ENCODE results near the gene EBNA1BP2. TPM values are rescaled to one million over a fixed set of nuclear protein-coding genes. Genes with fewer than 3 reads are reported as not detected.
A peak's percentile ranks its signal among the peaks of the same experiment; 100 is the strongest.

Gene EBNA1BP2
- total and polyA plus RNA-seq, 7 experiments from 2014 or later: 17.8 to 56.5 (median 24.3) TPM

DNA sequence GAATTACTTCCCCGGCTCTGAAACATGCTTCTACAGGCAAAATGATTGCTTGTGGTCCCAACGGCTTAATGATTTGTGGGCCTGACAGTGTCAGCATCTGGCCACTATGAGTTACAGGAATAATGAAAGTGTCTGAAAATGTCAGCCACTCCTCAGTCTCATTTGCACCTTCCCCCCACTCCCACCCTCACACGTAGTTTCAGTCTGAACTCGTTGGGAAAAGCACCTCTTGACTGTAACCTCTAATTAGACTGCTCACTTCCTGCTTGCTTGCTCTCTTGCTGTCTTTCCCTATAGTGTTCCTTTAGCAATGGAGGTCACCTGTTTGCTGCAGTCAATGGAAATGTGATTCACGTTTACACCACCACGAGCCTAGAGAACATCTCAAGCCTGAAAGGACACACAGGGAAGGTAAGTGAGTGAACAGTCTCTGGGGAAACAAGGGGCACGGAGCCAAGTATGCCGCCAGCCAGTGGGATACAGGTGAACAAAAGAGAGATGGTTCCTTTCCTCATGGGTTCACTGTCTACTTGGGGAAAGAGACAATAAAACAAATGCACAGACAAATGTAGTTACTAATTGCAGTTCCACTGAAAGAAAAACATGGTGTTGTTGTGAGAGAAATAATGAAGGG, 27.1 kb upstream of the EBNA1BP2 start:
- Mint-ChIP-seq H3K27ac (no peak overlapping the region), H3K36me3 (peaks cover 0 to 8% (median 6%) of the 10 kb centered on the region in 5 donors), H3K4me1 (no peaks in the 10 kb centered on the region), H3K9me3 (peaks cover 2 to 20% (median 11%) of the 10 kb centered on the region in 11 donors), H3K27me3 (peaks cover 3 to 17% (median 11%) of the 10 kb centered on the region in 5 donors), H3K4me3 (no peak overlapping the region)
- no peak overlapping the region for H3K27ac ChIP-seq (ENCODE audit: low read depth, low read length)
- no peaks in the 10 kb centered on the region for H3K27me3 ChIP-seq (ENCODE audit: control insufficient read depth in 2 of 2, insufficient read depth in 2 of 2, low read length in 2 of 2)
- peaks cover 0 to 7% (median 0%) of the 10 kb centered on the region in 3 experiments for H3K9me3 ChIP-seq (ENCODE audit: control insufficient read depth in 2 of 3, low read length in 3 of 3)
- no peak for DNase-seq
- H3K36me3 ChIP-seq (ENCODE audit: control insufficient read depth in 2 of 3, insufficient read depth in 3 of 3, low read length in 3 of 3): no peaks in the 10 kb centered on the region
- ATAC-seq: no peak
- POLR2A ChIA-PET: no interaction called here
- H3K4me1 ChIP-seq (ENCODE audit: control insufficient read depth in 2 of 2, insufficient read depth in 2 of 2, low read length in 2 of 2): no peaks in the 10 kb centered on the region
- CTCF ChIA-PET: no interaction called here
- intact Hi-C loops (cut with micrococcal nuclease): no loop called here
- no peak overlapping the region for H3K4me3 ChIP-seq (ENCODE audit: low read length)

DNA sequence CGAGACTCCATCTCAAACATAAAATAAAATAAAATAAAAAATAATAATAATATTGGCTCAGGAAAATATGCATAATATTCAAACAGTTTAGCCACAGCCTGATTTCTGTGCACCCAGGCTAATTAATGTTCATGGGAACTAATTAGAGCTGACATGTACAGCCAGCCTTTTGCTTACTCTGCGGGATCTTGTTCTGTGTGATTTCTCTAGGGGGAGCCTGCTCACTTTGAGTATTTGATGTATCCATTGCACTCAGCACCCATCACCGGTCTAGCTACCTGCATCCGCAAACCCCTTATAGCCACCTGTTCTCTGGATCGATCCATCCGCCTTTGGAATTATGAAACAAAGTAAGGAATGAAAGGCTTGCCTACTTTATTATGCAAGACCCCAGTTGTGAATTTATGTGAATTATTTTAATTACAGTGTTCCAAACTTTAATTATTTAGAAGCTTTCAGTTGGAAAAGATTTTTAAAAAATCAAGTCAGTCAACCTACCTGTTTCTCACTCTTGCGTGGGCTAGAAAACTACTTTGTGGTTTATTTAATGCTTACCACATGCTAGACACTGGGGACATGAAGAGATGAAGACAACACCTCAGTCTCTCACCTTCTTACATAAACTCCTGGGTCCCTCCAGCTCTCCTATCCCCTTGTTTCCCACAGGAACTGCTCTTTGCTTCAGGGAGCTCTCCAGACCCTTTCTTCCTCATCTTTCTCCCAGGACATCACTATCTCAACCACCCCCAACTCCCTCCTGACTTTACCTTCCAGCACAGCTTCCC, 25.4 kb upstream of the EBNA1BP2 start:
- Mint-ChIP-seq H3K27me3 (peaks cover 5 to 23% (median 13%) of the 10 kb centered on the region in 5 donors), H3K27ac (no peak overlapping the region), H3K36me3 (peaks cover 0 to 8% (median 3%) of the 10 kb centered on the region in 5 donors), H3K4me3 (no peak overlapping the region), H3K4me1 (no peaks in the 10 kb centered on the region), H3K9me3 (peaks cover 0 to 17% (median 8%) of the 10 kb centered on the region in 11 donors)
- H3K27me3 ChIP-seq (ENCODE audit: control insufficient read depth in 2 of 2, insufficient read depth in 2 of 2, low read length in 2 of 2): no peaks in the 10 kb centered on the region
- peaks cover 0 to 9% (median 0%) of the 10 kb centered on the region in 3 experiments for H3K9me3 ChIP-seq (ENCODE audit: control insufficient read depth in 2 of 3, low read length in 3 of 3)
- no peak for DNase-seq
- no peaks in the 10 kb centered on the region for H3K36me3 ChIP-seq (ENCODE audit: control insufficient read depth in 2 of 3, insufficient read depth in 3 of 3, low read length in 3 of 3)
- H3K27ac ChIP-seq (ENCODE audit: low read depth, low read length): no peak overlapping the region
- ATAC-seq: no peak
- intact Hi-C loops (cut with micrococcal nuclease): no loop called here
- no peaks in the 10 kb centered on the region for H3K4me1 ChIP-seq (ENCODE audit: control insufficient read depth in 2 of 2, insufficient read depth in 2 of 2, low read length in 2 of 2)
- ChIA-PET POLR2A (no interaction called here), CTCF (no interaction called here)
- H3K4me3 ChIP-seq (ENCODE audit: low read length): no peak overlapping the region

DNA sequence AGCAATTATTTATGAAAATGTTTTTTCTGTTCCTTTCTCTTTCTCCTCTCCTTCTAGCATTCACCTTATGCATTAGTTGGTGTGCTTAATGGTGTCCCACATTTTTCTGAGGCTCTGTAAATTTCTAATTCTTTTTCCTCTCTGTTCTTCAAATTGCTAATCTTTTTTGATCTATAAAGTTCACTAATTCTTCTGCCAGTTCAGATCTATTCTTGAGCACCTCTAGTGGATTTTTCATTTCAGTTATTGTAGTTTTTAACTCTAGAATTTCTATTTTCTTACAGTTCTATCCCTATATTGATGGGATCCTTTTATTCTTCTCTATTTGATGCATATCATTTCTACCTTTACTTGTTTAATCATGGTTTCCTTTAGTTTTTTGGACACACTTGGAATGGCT, 22.4 kb upstream of the EBNA1BP2 start:
- Mint-ChIP-seq H3K27ac (no peak overlapping the region), H3K27me3 (peaks cover 7 to 33% (median 20%) of the 10 kb centered on the region in 5 donors), H3K4me1 (no peaks in the 10 kb centered on the region), H3K4me3 (no peak overlapping the region), H3K9me3 (peaks cover 0 to 44% (median 15%) of the 10 kb centered on the region in 11 donors), H3K36me3 (peaks cover 0 to 17% (median 7%) of the 10 kb centered on the region in 5 donors)
- intact Hi-C loops (cut with micrococcal nuclease): no loop called here
- H3K36me3 ChIP-seq (ENCODE audit: control insufficient read depth in 2 of 3, insufficient read depth in 3 of 3, low read length in 3 of 3): no peaks in the 10 kb centered on the region
- ATAC-seq (no peak), DNase-seq (no peak)
- CTCF ChIA-PET: interaction anchor here (1.5 kb wide), 1 partner anchor 32 kb away, joined by 3 read pairs; no protein-coding TSS in a partner anchor
- peaks cover 0 to 9% (median 0%) of the 10 kb centered on the region in 3 experiments for H3K9me3 ChIP-seq (ENCODE audit: control insufficient read depth in 2 of 3, low read length in 3 of 3)
- no peak overlapping the region for H3K27ac ChIP-seq (ENCODE audit: low read depth, low read length)
- H3K4me1 ChIP-seq (ENCODE audit: control insufficient read depth in 2 of 2, insufficient read depth in 2 of 2, low read length in 2 of 2): no peaks in the 10 kb centered on the region
- H3K4me3 ChIP-seq (ENCODE audit: low read length): no peak overlapping the region
- H3K27me3 ChIP-seq (ENCODE audit: control insufficient read depth in 2 of 2, insufficient read depth in 2 of 2, low read length in 2 of 2): no peaks in the 10 kb centered on the region
- POLR2A ChIA-PET: no interaction called here

DNA sequence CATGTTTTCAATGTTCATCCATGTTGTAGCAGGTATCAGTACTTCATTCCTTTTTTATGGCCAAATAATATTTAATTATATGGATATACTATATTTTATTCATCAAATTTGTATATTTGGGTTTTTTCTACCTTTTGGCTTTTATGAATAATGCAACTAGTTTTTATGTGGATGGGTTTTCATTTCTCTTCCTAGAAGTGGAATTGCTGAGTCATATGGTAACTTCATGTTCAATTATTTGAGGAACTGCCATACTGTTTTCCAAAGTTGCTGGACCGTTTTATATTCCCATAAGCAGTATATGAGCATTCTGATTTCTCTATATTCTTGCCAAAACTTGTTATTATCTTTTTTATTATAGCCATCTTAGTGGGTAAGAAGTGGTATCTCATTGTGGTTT, 16.0 kb upstream of the EBNA1BP2 start:
- Mint-ChIP-seq H3K9me3 (peaks cover 0 to 41% (median 7%) of the 10 kb centered on the region in 11 donors), H3K27me3 (peaks cover 16 to 42% (median 19%) of the 10 kb centered on the region in 5 donors), H3K36me3 (peaks cover 0 to 12% (median 4%) of the 10 kb centered on the region in 5 donors), H3K27ac (no peak overlapping the region), H3K4me3 (no peak overlapping the region), H3K4me1 (no peaks in the 10 kb centered on the region)
- Histone ChIP-seq H3K9me3 (ENCODE audit: control insufficient read depth in 2 of 3, low read length in 3 of 3) (no peaks in the 10 kb centered on the region), H3K27me3 (ENCODE audit: control insufficient read depth in 2 of 2, insufficient read depth in 2 of 2, low read length in 2 of 2) (no peaks in the 10 kb centered on the region), H3K27ac (ENCODE audit: low read depth, low read length) (no peak overlapping the region), H3K36me3 (ENCODE audit: control insufficient read depth in 2 of 3, insufficient read depth in 3 of 3, low read length in 3 of 3) (no peaks in the 10 kb centered on the region), H3K4me3 (ENCODE audit: low read length) (no peak overlapping the region), H3K4me1 (ENCODE audit: control insufficient read depth in 2 of 2, insufficient read depth in 2 of 2, low read length in 2 of 2) (no peaks in the 10 kb centered on the region)
- ChIA-PET POLR2A (no interaction called here), CTCF (no interaction called here)
- intact Hi-C loops (cut with micrococcal nuclease): no loop called here
- DNase-seq (no peak), ATAC-seq (no peak)

DNA sequence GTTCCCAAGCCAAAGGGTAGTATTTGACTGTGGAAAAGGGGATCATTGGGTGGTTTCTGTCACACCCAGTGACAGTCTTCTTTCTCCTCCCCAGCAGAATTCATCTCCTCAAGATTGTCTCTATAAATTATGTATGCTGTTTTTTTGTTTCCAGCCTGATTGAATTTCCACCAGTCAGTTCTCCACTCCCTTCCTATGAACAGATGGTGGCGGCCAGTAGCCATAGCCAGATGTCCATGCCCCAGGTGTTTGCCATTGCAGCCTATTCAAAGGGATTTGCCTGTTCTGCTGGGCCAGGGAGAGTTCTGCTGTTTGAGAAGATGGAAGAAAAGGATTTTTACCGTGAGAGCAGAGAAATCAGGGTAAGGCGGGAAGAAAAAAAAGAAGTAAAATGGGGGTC, 12.9 kb upstream of the EBNA1BP2 start:
- no peak for DNase-seq
- ChIA-PET CTCF (no interaction called here), POLR2A (no interaction called here)
- Mint-ChIP-seq H3K4me1 (no peaks in the 10 kb centered on the region), H3K9me3 (peaks cover 0 to 15% (median 0%) of the 10 kb centered on the region in 11 donors), H3K27me3 (peaks cover 12 to 32% (median 17%) of the 10 kb centered on the region in 5 donors), H3K36me3 (peaks cover 0 to 6% (median 0%) of the 10 kb centered on the region in 5 donors), H3K27ac (peak overlapping the region in 1 of 9 donors; percentile 57), H3K4me3 (no peak overlapping the region)
- intact Hi-C loops (cut with micrococcal nuclease): no loop called here
- ATAC-seq: no peak
- Histone ChIP-seq H3K9me3 (ENCODE audit: control insufficient read depth in 2 of 3, low read length in 3 of 3) (no peaks in the 10 kb centered on the region), H3K27ac (ENCODE audit: low read depth, low read length) (no peak overlapping the region), H3K4me1 (ENCODE audit: control insufficient read depth in 2 of 2, insufficient read depth in 2 of 2, low read length in 2 of 2) (no peaks in the 10 kb centered on the region), H3K36me3 (ENCODE audit: control insufficient read depth in 2 of 3, insufficient read depth in 3 of 3, low read length in 3 of 3) (no peaks in the 10 kb centered on the region), H3K4me3 (ENCODE audit: low read length) (no peak overlapping the region), H3K27me3 (ENCODE audit: control insufficient read depth in 2 of 2, insufficient read depth in 2 of 2, low read length in 2 of 2) (no peaks in the 10 kb centered on the region)

DNA sequence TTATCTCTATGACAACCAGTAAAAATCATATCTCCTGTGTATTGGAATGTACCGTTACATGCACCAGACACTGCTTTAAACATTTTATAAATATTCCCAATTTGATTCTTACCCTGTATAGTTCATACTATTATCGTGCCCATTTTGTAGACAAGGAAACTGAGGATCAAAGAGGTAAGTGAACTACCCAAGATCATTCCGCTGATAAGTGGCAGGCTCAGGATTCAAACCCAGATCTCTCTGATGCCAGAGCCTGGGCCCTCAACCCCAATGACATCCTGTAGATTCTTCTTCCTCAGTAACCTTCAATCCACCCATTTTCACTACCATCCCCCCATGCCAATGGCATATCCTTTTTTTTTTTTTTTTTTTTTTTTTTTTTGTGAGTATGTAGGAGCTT, 12.3 kb upstream of the EBNA1BP2 start:
- Mint-ChIP-seq H3K9me3 (peaks cover 0 to 9% (median 0%) of the 10 kb centered on the region in 11 donors), H3K4me3 (no peak overlapping the region), H3K36me3 (peaks cover 0 to 3% (median 0%) of the 10 kb centered on the region in 5 donors), H3K4me1 (no peaks in the 10 kb centered on the region), H3K27me3 (peaks cover 8 to 26% (median 15%) of the 10 kb centered on the region in 5 donors), H3K27ac (no peak overlapping the region)
- Histone ChIP-seq H3K4me1 (ENCODE audit: control insufficient read depth in 2 of 2, insufficient read depth in 2 of 2, low read length in 2 of 2) (no peaks in the 10 kb centered on the region), H3K36me3 (ENCODE audit: control insufficient read depth in 2 of 3, insufficient read depth in 3 of 3, low read length in 3 of 3) (no peaks in the 10 kb centered on the region), H3K4me3 (ENCODE audit: low read length) (no peak overlapping the region), H3K27ac (ENCODE audit: low read depth, low read length) (no peak overlapping the region), H3K27me3 (ENCODE audit: control insufficient read depth in 2 of 2, insufficient read depth in 2 of 2, low read length in 2 of 2) (no peaks in the 10 kb centered on the region), H3K9me3 (ENCODE audit: control insufficient read depth in 2 of 3, low read length in 3 of 3) (no peaks in the 10 kb centered on the region)
- no peak for DNase-seq
- POLR2A ChIA-PET: no interaction called here
- CTCF ChIA-PET: no interaction called here
- ATAC-seq: no peak
- intact Hi-C loops (cut with micrococcal nuclease): no loop called here
